ENCODE results near the gene DHDH. TPM values are rescaled to one million over a fixed set of nuclear protein-coding genes. Genes with fewer than 3 reads are reported as not detected.

The DHDH gene
- total and polyA plus RNA-seq, 2 experiments from 2014 or later = 0.69 to 4.7 TPM

- TF ChIP-seq, protein P1, sequence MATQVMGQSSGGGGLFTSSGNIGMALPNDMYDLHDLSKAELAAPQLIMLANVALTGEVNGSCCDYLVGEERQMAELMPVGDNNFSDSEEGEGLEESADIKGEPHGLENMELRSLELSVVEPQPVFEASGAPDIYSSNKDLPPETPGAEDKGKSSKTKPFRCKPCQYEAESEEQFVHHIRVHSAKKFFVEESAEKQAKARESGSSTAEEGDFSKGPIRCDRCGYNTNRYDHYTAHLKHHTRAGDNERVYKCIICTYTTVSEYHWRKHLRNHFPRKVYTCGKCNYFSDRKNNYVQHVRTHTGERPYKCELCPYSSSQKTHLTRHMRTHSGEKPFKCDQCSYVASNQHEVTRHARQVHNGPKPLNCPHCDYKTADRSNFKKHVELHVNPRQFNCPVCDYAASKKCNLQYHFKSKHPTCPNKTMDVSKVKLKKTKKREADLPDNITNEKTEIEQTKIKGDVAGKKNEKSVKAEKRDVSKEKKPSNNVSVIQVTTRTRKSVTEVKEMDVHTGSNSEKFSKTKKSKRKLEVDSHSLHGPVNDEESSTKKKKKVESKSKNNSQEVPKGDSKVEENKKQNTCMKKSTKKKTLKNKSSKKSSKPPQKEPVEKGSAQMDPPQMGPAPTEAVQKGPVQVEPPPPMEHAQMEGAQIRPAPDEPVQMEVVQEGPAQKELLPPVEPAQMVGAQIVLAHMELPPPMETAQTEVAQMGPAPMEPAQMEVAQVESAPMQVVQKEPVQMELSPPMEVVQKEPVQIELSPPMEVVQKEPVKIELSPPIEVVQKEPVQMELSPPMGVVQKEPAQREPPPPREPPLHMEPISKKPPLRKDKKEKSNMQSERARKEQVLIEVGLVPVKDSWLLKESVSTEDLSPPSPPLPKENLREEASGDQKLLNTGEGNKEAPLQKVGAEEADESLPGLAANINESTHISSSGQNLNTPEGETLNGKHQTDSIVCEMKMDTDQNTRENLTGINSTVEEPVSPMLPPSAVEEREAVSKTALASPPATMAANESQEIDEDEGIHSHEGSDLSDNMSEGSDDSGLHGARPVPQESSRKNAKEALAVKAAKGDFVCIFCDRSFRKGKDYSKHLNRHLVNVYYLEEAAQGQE (IDR thresholded peaks at IDR 0.05; ENCODE audit: unreplicated experiment) = no peak
Observed at GRCh38 chr19:48977061-48977460, 43.6 kb downstream of the DHDH start (continued).

- H3K27me3 Mint-ChIP-seq (ENCODE audit: insufficient read depth, low read depth, poor library complexity) = peaks cover 2% of the 10 kb centered on the region
- Histone ChIP-seq H3K4me2 (no peak overlapping the region), H3K79me2 (replicated peaks; ENCODE audit: insufficient read depth) (no peaks in the 10 kb centered on the region), H3K4me1 (ENCODE audit: insufficient read depth) (no peaks in the 10 kb centered on the region), H3K27me3 (ENCODE audit: insufficient read depth) (no peaks in the 10 kb centered on the region), H3K4me3 (no peak overlapping the region), H3K9me2 (ENCODE audit: insufficient read depth) (no peaks in the 10 kb centered on the region), H2AFZ (no peak overlapping the region), H3K36me3 (ENCODE audit: insufficient read depth) (peaks cover 4% of the 10 kb centered on the region; the same call in 1 of the 2 replicates), H4K20me1 (replicated peaks; ENCODE audit: insufficient read depth) (peaks cover 8% of the 10 kb centered on the region), H3K27ac (ENCODE audit: low read depth) (no peak overlapping the region), H3F3A (replicated peaks; ENCODE audit: low read depth) (0 out of 2 replicates have a peak, but pooled peaks cover 4% of the 10 kb centered on the region)
- H3K27ac Mint-ChIP-seq = no peak overlapping the region
- H3K36me3 Mint-ChIP-seq (ENCODE audit: low read depth) = peaks cover 63% of the 10 kb centered on the region
- no peak overlapping the region for H3K4me3 Mint-ChIP-seq
- ATAC-seq (peak; percentile 62), DNase-seq (ENCODE audit: low spot score) (peak; percentile 78)
- H3K4me1 Mint-ChIP-seq = no peaks in the 10 kb centered on the region
- peak; percentile 70; the same call in 1 of the 2 replicates for TF ChIP-seq CREB1 (CRISPR knock-in tag; IDR thresholded peaks at IDR 0.05; ENCODE audit: low read depth)
- TF ChIP-seq ETS1 (IDR thresholded peaks at IDR 0.05) = peak; percentile 96
- TF ChIP-seq NANOG (IDR thresholded peaks at IDR 0.05; ENCODE audit: borderline replicate concordance) = no peak
- no peak for TF ChIP-seq EZH2 (IDR thresholded peaks at IDR 0.05; ENCODE audit: low read depth, unreplicated experiment)
- no peak for TF ChIP-seq EZH2phosphoT487 (IDR thresholded peaks at IDR 0.05; ENCODE audit: unreplicated experiment)
- TF ChIP-seq, protein P1 (IDR thresholded peaks at IDR 0.05; ENCODE audit: unreplicated experiment) = no peak
- H3K9me3 Mint-ChIP-seq = no peaks in the 10 kb centered on the region
Observed at GRCh38 chr19:48982280-48982679, 48.8 kb downstream of the DHDH start.

Measured in GM23338 (cell line).